ENCODE data around the gene NCDN. TPM values are rescaled to one million over a fixed set of nuclear protein-coding genes. Genes with fewer than 3 reads are reported as not detected.

The NCDN gene
- total and polyA plus RNA-seq, 2 of the 8 experiments (the other 6 are each of a cell fraction or from before 2014, with no cell fraction given): 26.2 to 35.4 TPM

DNA sequence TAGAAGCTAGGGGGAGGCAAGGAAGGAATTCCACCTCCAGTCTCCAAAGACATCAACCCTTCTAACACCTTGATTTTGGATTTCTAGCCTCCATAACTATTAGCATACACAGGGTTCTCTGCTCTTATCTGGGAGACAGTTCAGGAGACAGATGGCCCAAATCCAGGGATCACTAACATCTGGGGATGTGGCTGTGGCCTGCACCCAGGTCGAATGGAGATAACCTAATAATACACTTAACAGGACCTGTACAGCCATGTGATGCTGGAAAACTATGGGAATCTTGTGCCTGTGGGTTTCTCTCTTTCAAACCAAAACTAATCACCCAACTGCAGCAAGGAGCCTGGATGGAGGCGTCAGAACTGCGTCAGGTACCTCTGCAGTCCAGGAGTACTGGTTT, 48.0 kb upstream of the NCDN start:
- Histone ChIP-seq H3K4me2 (ENCODE audit: insufficient read depth in 1 of 2, low read depth in 2 of 2, low read length in 2 of 2) (no peak overlapping the region), H3K23me2 (ENCODE audit: low read depth, low read length) (no peaks in the 10 kb centered on the region), H2AK5ac (ENCODE audit: low read depth, low read length) (no peak overlapping the region), H2BK120ac (replicated peaks; ENCODE audit: low read depth, low read length) (no peak overlapping the region), H3K23ac (ENCODE audit: insufficient read length) (no peak overlapping the region), H3K18ac (ENCODE audit: extremely low read depth, low read length) (no peak overlapping the region), H3K27ac (ENCODE audit: low read depth, low read length) (no peak overlapping the region), H2BK15ac (ENCODE audit: low read length) (no peak overlapping the region), H3K9me3 (ENCODE audit: insufficient read depth in 2 of 2, low read depth in 1 of 2, low read length in 1 of 2) (no peaks in the 10 kb centered on the region), H4K8ac (ENCODE audit: extremely low read depth, insufficient read depth, low read length) (no peak overlapping the region), H3K79me2 (ENCODE audit: control insufficient read depth in 1 of 2, insufficient read depth in 2 of 2, low read length in 2 of 2) (peaks cover 0 to 41% of the 10 kb centered on the region in 2 experiments; a peak in 2 of 4 replicates), H3K56ac (replicated peaks; ENCODE audit: insufficient read length, low read depth, low read length) (no peak overlapping the region), H3K4me1 (replicated peaks in 1 of 4; ENCODE audit: control insufficient read depth in 3 of 4, insufficient read depth in 4 of 4, low read length in 3 of 4) (no peaks in the 10 kb centered on the region), H4K20me1 (replicated peaks in 1 of 2; ENCODE audit: control insufficient read depth in 1 of 2, insufficient read depth in 2 of 2, low read length in 2 of 2) (peaks cover 0 to 3% of the 10 kb centered on the region in 2 experiments), H3K4ac (replicated peaks; ENCODE audit: insufficient read length, low read depth, low read length) (no peak overlapping the region), H3K36me3 (ENCODE audit: control insufficient read depth in 2 of 4, insufficient read depth in 4 of 4, low read length in 3 of 4) (peaks cover 3 to 15% (median 3%) of the 10 kb centered on the region in 4 experiments; a peak in 6 of 8 replicates), H3K79me1 (ENCODE audit: low read depth, low read length) (peaks cover 2% of the 10 kb centered on the region; the same call in 1 of the 2 replicates), H3K14ac (ENCODE audit: insufficient read length) (no peak overlapping the region), H2AFZ (ENCODE audit: low read length) (no peak overlapping the region), H2BK12ac (ENCODE audit: low read depth, low read length) (no peak overlapping the region), H3K27me3 (replicated peaks in 1 of 4; ENCODE audit: control insufficient read depth in 3 of 4, extremely low read depth in 1 of 4, insufficient read depth in 3 of 4, low read length in 3 of 4) (no peaks in the 10 kb centered on the region), H2BK20ac (ENCODE audit: low read length) (no peak overlapping the region), H3K9ac (replicated peaks in 1 of 4; ENCODE audit: extremely low read depth in 1 of 4, low read depth in 3 of 4, low read length in 3 of 4) (no peak overlapping the region), H4K5ac (ENCODE audit: insufficient read length, low read depth, low read length) (no peak overlapping the region), H3K4me3 (ENCODE audit: extremely low read depth in 1 of 4, insufficient read depth in 2 of 4, low read depth in 3 of 4, low read length in 4 of 4) (no peak overlapping the region), H4K91ac (replicated peaks; ENCODE audit: insufficient read length, low read length) (no peak overlapping the region), H2BK5ac (ENCODE audit: low read depth, low read length) (no peak overlapping the region)
- no peak for FAIRE-seq
- CTCF ChIA-PET (ENCODE audit: partially characterized antibody): interaction anchor here (0.6 to 0.8 kb wide), 2 partner anchors 22 to 25 kb away, joined by 3 to 4 read pairs; no protein-coding TSS in a partner anchor
- DNase-seq (ENCODE audit: low read depth in 1 of 2, low spot score in 2 of 2): no peak
- TF ChIP-seq EGR1 (IDR thresholded peaks at IDR 0.05; ENCODE audit: borderline replicate concordance, low read depth, low read length) (no peak), SIX5 (IDR thresholded peaks at IDR 0.05; ENCODE audit: low read depth, low read length) (no peak), SP2 (IDR thresholded peaks at IDR 0.05; ENCODE audit: low read length) (no peak), EP300 (IDR thresholded peaks at IDR 0.05; ENCODE audit: borderline replicate concordance in 1 of 2, low read depth in 2 of 2, low read length in 2 of 2) (no peak), NANOG (IDR thresholded peaks at IDR 0.05; ENCODE audit: insufficient read depth, low read depth, low read length, poor library complexity, severe bottlenecking) (no peak), SP4 (IDR thresholded peaks at IDR 0.05; ENCODE audit: low read length) (no peak)
- POLR2A ChIA-PET (ENCODE audit: partially characterized antibody): interaction anchor here (0.6 kb wide), 1 partner anchor 235 kb away, joined by 3 read pairs; no protein-coding TSS in a partner anchor
- 86% methylated on average over 3 of the region's 3 CpGs; no CpG with 5 or more reads in 1 of the 2 experiments for WGBS, 2 experiments (ENCODE audit: extremely low coverage in 1 of 2, insufficient coverage in 1 of 2, insufficient read length in 1 of 2, insufficient replicate concordance in 2 of 2, low coverage in 1 of 2, low lambda C conversion rate in 2 of 2, missing lambda C conversion rate in 1 of 2)

Measured in H1 (cell line).